ENCODE results near the gene TMEM131L.
"Not testable (repeated sequence)": the region's sequence is repeated elsewhere in the genome, so short reads cannot be mapped to it uniquely, and the experiment has no call there.

The TMEM131L gene

DNA sequence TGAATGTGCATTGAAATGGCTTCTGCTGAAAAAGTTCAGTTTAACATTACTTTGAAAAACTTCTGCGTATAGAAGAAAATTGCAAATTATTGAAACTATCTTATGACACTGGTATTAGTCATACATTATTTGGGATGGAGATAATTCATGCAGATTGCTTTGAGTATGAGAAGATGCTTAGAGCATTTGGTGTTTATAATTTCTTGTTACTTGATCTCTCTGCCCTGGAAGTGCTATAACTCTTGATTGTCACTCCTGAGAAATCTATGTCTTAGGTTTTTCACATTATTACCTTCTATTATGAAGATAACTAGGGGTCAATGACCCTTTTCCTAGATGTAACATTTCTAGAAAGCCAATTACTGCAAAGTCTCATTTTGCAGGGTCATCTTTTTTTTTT lies 36.4 kb downstream of the TMEM131L start:
- no peaks in the 10 kb centered on the region for H3F3A ChIP-seq (ENCODE audit: insufficient read depth, low read length)
- no peak for DNase-seq
- H3K4me2 ChIP-seq (ENCODE audit: low read depth, low read length), result no peak overlapping the region
- H4K20me1 ChIP-seq (ENCODE audit: insufficient read depth, low read length), result no peaks in the 10 kb centered on the region
- no peaks in the 10 kb centered on the region for H3K4me1 ChIP-seq (ENCODE audit: low read length)
- H3K9ac ChIP-seq (ENCODE audit: low read length), result no peak overlapping the region
- no peaks in the 10 kb centered on the region for H3K27me3 ChIP-seq (replicated peaks; ENCODE audit: insufficient read depth, low read length)
- H3K9me3 ChIP-seq (replicated peaks; ENCODE audit: insufficient read depth, low read length), result no peaks in the 10 kb centered on the region
- H3K79me2 ChIP-seq (ENCODE audit: low read length), result no peaks in the 10 kb centered on the region
- no peaks in the 10 kb centered on the region for H3K36me3 ChIP-seq (replicated peaks; ENCODE audit: insufficient read depth, low read length)
- H3K27ac ChIP-seq (ENCODE audit: low read length), result no peak overlapping the region
- H3K9me2 ChIP-seq (replicated peaks; ENCODE audit: insufficient read depth, low read length), result no peaks in the 10 kb centered on the region
- no peak overlapping the region for H2AFZ ChIP-seq (ENCODE audit: low read length)
- no peak overlapping the region for H3K4me3 ChIP-seq (ENCODE audit: low read length)
- TF ChIP-seq EZH2phosphoT487 (IDR thresholded peaks at IDR 0.05; ENCODE audit: low read length) (no peak), CTCF (IDR thresholded peaks at IDR 0.05; ENCODE audit: low read length) (no peak), EZH2 (optimal IDR thresholded peaks at IDR 0.05; ENCODE audit: low read depth, low read length) (no peak)

GRCh38 chr4:153506341-153507309 lies 40.5 kb downstream of the TMEM131L start:
- Histone ChIP-seq H3K9me3 (replicated peaks; ENCODE audit: insufficient read depth, low read length) (no peaks in the 10 kb centered on the region), H3K27me3 (replicated peaks; ENCODE audit: insufficient read depth, low read length) (no peaks in the 10 kb centered on the region), H3K36me3 (replicated peaks; ENCODE audit: insufficient read depth, low read length) (no peaks in the 10 kb centered on the region), H3K79me2 (ENCODE audit: low read length) (no peaks in the 10 kb centered on the region), H2AFZ (ENCODE audit: low read length) (no peak overlapping the region), H3F3A (ENCODE audit: insufficient read depth, low read length) (no peaks in the 10 kb centered on the region), H3K9me2 (replicated peaks; ENCODE audit: insufficient read depth, low read length) (no peaks in the 10 kb centered on the region), H3K4me3 (ENCODE audit: low read length) (no peak overlapping the region), H3K27ac (ENCODE audit: low read length) (no peak overlapping the region), H3K9ac (ENCODE audit: low read length) (no peak overlapping the region), H3K4me2 (ENCODE audit: low read depth, low read length) (no peak overlapping the region), H3K4me1 (ENCODE audit: low read length) (no peaks in the 10 kb centered on the region), H4K20me1 (ENCODE audit: insufficient read depth, low read length) (no peaks in the 10 kb centered on the region)
- TF ChIP-seq EZH2 (optimal IDR thresholded peaks at IDR 0.05; ENCODE audit: low read depth, low read length), result no peak
- no peak for TF ChIP-seq CTCF (IDR thresholded peaks at IDR 0.05; ENCODE audit: low read length)
- TF ChIP-seq EZH2phosphoT487 (IDR thresholded peaks at IDR 0.05; ENCODE audit: low read length), result no peak
- DNase-seq, result no peak

- H3K4me3 ChIP-seq (ENCODE audit: low read length), result no peak overlapping the region
- TF ChIP-seq CTCF (IDR thresholded peaks at IDR 0.05; ENCODE audit: low read length), result no peak
- TF ChIP-seq EZH2 (optimal IDR thresholded peaks at IDR 0.05; ENCODE audit: low read depth, low read length), result no peak
- TF ChIP-seq EZH2phosphoT487 (IDR thresholded peaks at IDR 0.05; ENCODE audit: low read length), result no peak
- no peak for DNase-seq
- no peak overlapping the region for H3K9ac ChIP-seq (ENCODE audit: low read length)
- H2AFZ ChIP-seq (ENCODE audit: low read length), result no peak overlapping the region
- no peaks in the 10 kb centered on the region for H3K9me3 ChIP-seq (replicated peaks; ENCODE audit: insufficient read depth, low read length)
- no peaks in the 10 kb centered on the region for H3K36me3 ChIP-seq (replicated peaks; ENCODE audit: insufficient read depth, low read length)
- no peak overlapping the region for H3K27ac ChIP-seq (ENCODE audit: low read length)
- no peaks in the 10 kb centered on the region for H3F3A ChIP-seq (ENCODE audit: insufficient read depth, low read length)
- no peaks in the 10 kb centered on the region for H3K27me3 ChIP-seq (replicated peaks; ENCODE audit: insufficient read depth, low read length)
- H3K4me1 ChIP-seq (ENCODE audit: low read length), result no peaks in the 10 kb centered on the region
- no peaks in the 10 kb centered on the region for H3K79me2 ChIP-seq (ENCODE audit: low read length)
- H3K4me2 ChIP-seq (ENCODE audit: low read depth, low read length), result no peak overlapping the region
- H3K9me2 ChIP-seq (replicated peaks; ENCODE audit: insufficient read depth, low read length), result no peaks in the 10 kb centered on the region
- H4K20me1 ChIP-seq (ENCODE audit: insufficient read depth, low read length), result no peaks in the 10 kb centered on the region
Observed at GRCh38 chr4:153507310-153508073, 41.3 kb downstream of the TMEM131L start.

DNA sequence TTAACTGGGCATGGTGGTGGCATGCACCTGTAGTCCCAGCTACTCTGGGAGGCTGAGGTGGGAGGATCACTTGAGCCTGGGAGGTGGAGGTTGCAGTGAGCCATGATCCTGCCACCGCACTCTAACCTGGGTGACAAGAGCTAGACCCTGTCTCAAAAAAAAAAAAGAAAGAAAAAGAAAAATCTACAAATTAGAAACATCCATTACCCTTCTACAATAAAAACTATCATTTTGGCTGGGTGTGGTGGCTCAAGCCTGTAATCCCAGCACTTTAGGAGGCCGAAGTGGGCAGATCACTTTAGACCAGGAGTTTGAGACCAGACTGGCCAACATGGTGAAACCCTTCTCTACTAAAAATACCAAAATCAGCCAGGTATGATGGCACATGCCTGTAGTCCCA lies 43.1 kb downstream of the TMEM131L start:
- H3K9me3 ChIP-seq (replicated peaks; ENCODE audit: insufficient read depth, low read length); H3K79me2 ChIP-seq (ENCODE audit: low read length); DNase-seq; H3K36me3 ChIP-seq (replicated peaks; ENCODE audit: insufficient read depth, low read length); H3K4me3 ChIP-seq (ENCODE audit: low read length); H3K9ac ChIP-seq (ENCODE audit: low read length); H3K27me3 ChIP-seq (replicated peaks; ENCODE audit: insufficient read depth, low read length); H3F3A ChIP-seq (ENCODE audit: insufficient read depth, low read length); H3K27ac ChIP-seq (ENCODE audit: low read length); H3K4me2 ChIP-seq (ENCODE audit: low read depth, low read length); H2AFZ ChIP-seq (ENCODE audit: low read length); H4K20me1 ChIP-seq (ENCODE audit: insufficient read depth, low read length); H3K4me1 ChIP-seq (ENCODE audit: low read length); H3K9me2 ChIP-seq (replicated peaks; ENCODE audit: insufficient read depth, low read length): not testable (repeated sequence)
